NT2/D1 (cell line): ENCODE measurements around the gene KRT38.

Source experiments
- YY1 ChIP-seq: IDR thresholded peaks from 2 replicates; pipeline ENCODE4 v1.6.1; 2011; ENCODE audit not compliant: insufficient read length, insufficient read depth
- ZNF274 ChIP-seq: IDR thresholded peaks from 2 replicates; pipeline ENCODE4 v1.6.1; 2011; ENCODE audit warnings: mild to moderate bottlenecking, low read depth, low read length

GRCh38 chr17:41415411-41415810 is 25.4 kb downstream of the KRT38 start:
- no peak for TF ChIP-seq YY1
- no peak for TF ChIP-seq ZNF274
